ENCODE measurements around the gene CRAT.
"Not testable (repeated sequence)": the region's sequence is repeated elsewhere in the genome, so short reads cannot be mapped to it uniquely, and the experiment has no call there.

Gene CRAT

GRCh38 chr9:129138476-129139232 is 28.1 kb upstream of the CRAT start:
- no peak for DNase-seq (ENCODE audit: low read depth, low spot score)

DNA sequence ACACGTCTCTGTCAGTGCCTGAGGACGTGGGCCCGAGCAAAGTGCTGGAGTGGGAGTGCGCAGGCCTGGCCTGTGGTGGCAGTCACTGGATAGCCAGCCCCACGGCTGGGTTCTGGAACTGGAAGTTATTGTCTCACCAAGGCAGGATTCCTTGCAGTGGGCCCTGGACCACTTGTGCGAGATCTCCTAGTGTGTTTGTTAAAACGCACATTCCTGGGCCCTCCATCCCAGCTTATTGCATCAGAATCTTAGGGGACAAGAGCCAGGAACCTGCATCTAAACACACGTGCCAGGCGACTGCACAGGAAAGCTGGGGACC is 27.5 kb upstream of the CRAT start:
- no peak for DNase-seq (ENCODE audit: low read depth, low spot score)

GRCh38 chr9:129137292-129138143 is 26.9 kb upstream of the CRAT start:
- DNase-seq (ENCODE audit: low read depth, low spot score), result no peak

GRCh38 chr9:129136446-129137035 is 25.9 kb upstream of the CRAT start:
- DNase-seq (ENCODE audit: low read depth, low spot score), result no peak

DNA sequence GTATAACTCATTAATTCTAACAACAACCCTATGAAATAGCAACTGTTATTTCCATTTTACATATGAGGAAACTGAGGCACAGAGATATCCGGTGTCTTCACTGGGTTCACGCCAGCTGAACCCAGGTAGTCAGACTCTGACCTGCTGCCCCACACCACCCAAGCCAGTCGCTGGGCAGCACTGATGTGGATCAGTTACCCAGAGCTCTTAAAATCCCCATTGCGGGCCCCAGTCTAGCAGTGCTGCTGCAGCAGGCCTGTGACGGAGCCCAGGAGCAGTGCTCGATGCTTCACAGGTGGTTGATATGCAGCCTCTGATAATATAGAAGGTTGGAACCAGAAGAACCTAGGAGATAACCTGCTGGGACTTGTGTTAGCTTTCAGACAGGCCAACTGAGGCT is 24.9 kb upstream of the CRAT start:
- DNase-seq (ENCODE audit: low read depth, low spot score), result no peak

- no peak for DNase-seq (ENCODE audit: low read depth, low spot score)
Observed at GRCh38 chr9:129133082-129133481, 22.5 kb upstream of the CRAT start.

DNA sequence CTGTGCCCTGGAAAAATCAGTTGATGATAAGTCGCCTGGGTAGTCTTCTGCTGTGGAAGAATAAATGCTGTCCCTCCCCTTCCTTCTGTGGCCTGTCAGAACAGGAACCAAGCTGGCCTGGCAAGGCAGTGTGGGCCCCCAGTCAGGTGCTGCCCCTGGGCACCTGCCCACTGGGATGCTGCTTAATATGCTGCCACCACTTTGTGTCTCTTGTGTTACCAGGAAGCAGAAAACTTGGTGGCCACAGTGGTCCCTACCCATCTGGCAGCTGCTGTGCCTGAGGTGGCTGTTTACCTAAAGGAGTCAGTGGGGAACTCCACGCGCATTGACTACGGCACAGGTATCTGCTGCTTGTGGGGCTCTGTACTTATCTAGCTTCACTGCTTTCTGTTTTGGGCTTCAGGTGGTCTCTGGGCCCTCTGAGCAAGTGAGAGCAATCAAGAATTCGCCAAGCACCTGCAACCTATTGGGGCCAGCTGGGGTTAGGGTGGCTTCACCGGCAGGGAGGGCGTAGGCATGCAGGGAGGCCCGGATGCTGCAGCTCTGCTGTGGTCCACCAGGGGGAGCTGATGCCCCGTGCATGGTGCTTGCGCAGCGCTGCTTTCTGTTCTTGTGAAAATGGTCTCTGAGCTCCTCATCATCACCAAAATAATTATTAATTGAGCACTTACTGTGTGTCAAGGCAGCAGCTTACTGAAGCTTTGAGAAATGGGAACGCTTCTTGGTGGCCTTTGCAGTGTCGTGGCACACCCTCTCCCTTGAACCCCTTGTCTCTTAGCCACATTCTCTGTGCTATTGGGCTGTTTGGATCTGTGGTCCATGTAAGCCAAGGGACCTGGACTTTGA is 20.9 kb upstream of the CRAT start:
- DNase-seq (ENCODE audit: low read depth, low spot score), result peak; percentile 68

GRCh38 chr9:129130791-129131190 is 20.2 kb upstream of the CRAT start:
- no peak for DNase-seq (ENCODE audit: low read depth, low spot score)

GRCh38 chr9:129130271-129130670 is 19.7 kb upstream of the CRAT start:
- not testable (repeated sequence) for DNase-seq (ENCODE audit: low read depth, low spot score)

GRCh38 chr9:129128689-129129088 is 18.1 kb upstream of the CRAT start:
- no peak for DNase-seq (ENCODE audit: low read depth, low spot score)

DNA sequence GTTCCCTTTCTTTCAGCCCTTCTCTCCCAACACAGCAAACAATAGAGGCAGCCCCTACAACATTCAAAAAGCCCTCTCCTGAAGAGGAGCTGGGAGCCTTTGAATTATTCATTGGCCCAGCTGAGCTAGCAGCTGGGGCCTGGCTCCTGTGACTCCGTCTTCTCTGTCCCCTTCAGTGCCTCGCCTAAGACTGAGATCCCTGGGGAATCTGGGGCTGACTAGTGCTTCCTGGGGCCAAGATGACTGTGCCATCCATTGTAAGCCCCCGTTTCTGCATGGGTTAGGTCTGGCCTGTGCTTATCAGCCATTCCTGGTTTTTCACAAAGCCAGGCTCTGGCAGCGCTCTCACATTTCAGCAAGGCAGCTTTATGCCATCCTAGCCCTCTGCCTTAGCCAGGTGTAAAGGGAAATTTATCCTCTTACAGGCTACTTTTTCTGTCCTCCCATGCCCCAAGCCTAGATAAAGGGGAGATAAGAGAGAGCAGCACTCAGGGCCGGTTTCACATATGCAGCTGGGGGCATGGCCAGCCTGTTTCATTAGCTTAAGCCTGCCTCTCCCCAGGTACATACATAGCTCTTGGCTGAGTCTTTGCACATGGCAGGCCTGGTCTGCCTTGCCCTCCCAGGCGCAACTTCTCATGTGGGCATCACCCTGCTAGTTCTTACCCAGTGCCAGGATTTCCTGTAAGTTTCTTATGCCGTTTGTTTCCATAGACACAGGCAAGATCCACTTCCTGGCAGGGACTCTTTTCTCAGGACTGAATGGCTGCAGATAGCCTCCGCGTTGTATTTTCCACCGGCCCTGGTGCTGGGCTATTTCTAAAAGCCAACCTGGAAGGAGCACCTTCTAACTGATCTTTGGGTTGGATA is 16.4 kb upstream of the CRAT start:
- no peak for DNase-seq (ENCODE audit: low read depth, low spot score)

DNA sequence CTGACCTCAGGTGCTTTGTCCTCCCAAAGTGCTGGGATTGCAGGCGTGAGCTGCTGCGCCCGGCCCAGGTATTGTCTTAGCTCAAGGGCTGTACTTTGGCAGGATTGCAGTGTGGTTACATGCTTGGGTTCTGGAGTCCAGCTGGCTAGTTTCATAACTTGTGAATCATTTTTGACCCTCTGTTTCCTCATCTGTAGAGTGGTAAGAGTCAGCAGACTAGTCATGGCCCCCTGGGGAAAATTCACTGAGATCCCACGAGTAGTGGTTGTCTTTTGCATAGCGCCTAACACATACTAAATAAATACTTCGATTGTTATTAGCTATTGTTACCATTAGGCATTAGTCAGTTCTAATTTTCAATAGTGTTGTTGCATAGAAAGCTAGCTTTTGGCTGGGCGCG is 14.9 kb upstream of the CRAT start:
- no peak for DNase-seq (ENCODE audit: low read depth, low spot score)

- no peak for DNase-seq (ENCODE audit: low read depth, low spot score)
Observed at GRCh38 chr9:129124506-129125069, 14.0 kb upstream of the CRAT start.

GRCh38 chr9:129122976-129123375 is 12.4 kb upstream of the CRAT start:
- DNase-seq (ENCODE audit: low read depth, low spot score), result not testable (repeated sequence)

- DNase-seq (ENCODE audit: low read depth, low spot score), result no peak
Observed at GRCh38 chr9:129122133-129122532, 11.5 kb upstream of the CRAT start.

DNA sequence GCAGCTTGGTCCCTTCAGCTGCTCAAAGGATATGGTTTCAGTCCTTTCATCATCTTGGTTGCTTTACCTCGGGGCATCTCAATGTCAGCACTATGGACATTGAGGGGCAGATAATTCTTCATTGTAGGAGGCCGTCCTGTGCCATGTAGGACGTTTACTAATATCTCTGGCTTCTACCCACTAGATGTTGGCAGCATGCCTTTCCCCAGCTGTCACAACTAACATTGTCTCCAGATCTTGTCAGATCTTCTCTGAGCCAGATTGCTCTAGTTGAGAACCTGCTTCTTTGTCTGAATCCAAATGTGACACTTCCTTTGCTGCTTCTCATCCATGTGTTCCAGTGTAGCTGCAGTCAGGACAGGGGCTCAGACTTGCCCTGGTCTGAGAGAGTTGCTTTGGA is 10.9 kb upstream of the CRAT start:
- no peak for DNase-seq (ENCODE audit: low read depth, low spot score)

DNA sequence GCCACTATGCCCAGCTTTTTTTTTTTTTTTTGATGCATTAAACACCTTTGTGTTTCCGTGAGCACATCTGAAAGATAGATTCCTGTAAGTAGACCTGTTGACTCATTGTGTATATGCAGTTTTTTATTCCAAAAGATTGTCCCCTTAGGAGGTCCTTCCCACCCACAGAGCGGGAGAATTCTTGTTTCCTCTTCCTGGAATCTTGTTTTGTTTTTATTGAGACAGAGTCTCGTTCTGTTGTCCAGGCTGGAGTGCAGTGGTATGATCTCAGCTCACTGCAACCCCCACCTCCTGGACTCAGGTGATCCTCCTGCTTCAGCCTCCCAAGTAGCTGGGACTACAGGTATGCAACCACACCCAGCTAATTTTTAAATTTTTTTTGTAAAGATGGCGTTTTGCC is 8.2 kb upstream of the CRAT start:
- no peak for DNase-seq (ENCODE audit: low read depth, low spot score)

DNA sequence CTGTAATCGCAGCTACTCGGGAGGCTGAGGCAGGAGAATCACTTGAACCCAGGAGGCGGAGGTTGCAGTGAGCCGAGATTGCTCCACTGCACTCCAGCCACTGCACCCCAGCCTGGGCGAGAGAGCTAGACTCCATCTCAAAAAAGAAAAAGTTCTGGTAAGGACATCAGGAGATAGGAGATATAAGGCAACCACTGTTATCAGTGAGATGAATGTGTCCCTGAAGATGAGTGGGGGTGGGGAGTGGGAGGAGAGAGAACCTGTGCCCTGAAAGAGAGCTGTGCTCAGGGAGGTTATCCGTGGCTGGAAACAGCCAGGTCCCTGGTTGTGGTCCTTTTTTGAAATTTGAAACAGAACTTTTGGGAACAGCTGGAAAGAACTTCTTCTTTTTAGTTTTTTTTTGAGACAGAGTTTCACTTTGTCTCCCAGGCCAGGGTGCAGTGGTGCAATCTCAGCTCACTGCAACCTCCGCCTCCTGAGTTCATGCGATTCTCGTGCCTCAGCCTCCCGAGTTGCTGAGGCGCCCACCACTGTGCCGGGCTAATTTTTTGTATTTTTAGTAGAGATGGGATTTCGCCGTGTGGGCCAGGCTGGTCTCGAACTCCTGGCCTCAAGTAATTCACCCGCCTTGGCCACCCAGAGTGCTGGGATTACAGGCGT is 3.2 kb upstream of the CRAT start:
- DNase-seq (ENCODE audit: low read depth, low spot score), result no peak

DNA sequence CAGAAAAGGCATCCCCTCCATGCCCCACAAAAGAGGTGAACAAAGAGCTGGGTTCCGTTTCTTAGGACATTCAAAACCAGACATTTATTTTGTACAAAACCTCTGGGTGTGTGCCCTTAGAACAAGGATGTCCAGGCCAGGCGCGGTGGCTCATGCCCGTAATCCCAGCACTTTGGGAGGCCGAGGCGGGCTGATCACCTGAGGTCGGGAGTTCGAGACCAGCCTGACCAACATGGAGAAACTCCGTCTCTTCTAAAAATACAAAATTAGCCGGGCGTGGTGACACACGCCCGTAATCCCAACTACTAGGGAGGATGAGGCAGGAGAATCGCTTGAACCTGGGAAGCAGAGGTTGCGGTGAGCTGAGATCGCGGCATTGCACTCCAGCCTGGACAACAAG is 1.9 kb upstream of the CRAT start:
- DNase-seq (ENCODE audit: low read depth, low spot score), result not testable (repeated sequence)

DNA sequence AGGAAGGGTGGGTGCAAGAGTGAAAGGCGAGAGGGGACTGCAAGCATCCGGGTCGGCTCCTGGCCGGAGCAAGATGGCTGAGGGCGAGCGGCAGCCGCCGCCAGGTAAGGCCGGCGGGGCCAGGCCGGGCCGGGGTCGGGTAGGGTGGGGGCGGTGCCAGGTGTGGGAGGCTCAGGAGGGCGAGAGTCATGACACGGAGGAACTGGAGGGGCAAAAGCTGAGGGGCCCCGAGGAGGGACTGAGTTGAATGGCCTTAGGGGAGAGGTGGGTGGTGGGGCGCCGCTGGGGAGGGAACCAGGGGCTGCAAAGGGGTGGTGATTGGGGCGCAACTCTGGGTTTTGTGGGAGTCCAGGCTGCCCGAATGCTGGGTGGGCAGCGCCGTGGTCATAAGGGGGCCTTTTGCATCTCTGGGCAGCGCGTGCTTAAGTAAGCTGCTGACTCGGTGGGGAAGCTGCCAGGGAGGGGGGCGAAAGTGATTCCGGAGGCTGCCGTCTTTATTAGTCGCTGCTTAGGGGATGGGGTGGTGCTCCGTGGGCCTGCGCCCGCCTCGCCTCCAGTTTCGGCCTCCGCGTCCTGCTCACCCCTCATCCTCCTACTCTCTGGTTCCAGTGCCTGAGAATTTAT is 1.0 kb upstream of the CRAT start:
- no peak for DNase-seq (ENCODE audit: low read depth, low spot score)
